Brain microvascular endothelial cell (primary cell): ENCODE measurements around the gene C5.
A peak's percentile ranks its signal among the peaks of the same experiment; 100 is the strongest.

Experiments
- DNase-seq: peaks from one replicate; pipeline ENCODE4 v3.0.0-alpha.2; 2020
- H3K27ac ChIP-seq: fragments of 250-450 bp; sonication (Bioruptor Pico); 2 replicates; pipeline ENCODE4 v1.5.1; 2020; ENCODE audit warnings: mild to moderate bottlenecking, moderate library complexity
- H3K27me3 ChIP-seq: fragments of 250-450 bp; sonication (Bioruptor Pico); replicated peaks from 2 replicates; pipeline ENCODE4 v1.5.1; 2020; ENCODE audit warnings: mild to moderate bottlenecking
- H3K36me3 ChIP-seq: fragments of 250-450 bp; sonication (Bioruptor Pico); replicated peaks from 2 replicates; pipeline ENCODE4 v1.5.1; 2020; ENCODE audit warnings: mild to moderate bottlenecking
- H3K4me3 ChIP-seq: 2 replicates; pipeline ENCODE4 v1.5.1; 2011; ENCODE audit warnings: low read depth, mild to moderate bottlenecking, control low read depth, low read length, moderate library complexity
- in situ Hi-C: cut with HindIII; loops from 2 replicates; pipeline ENCODE4 v1.10.0; 2017; ENCODE audit warnings: low sequenced_read_pairs, low pct_ligation_motif_present
- TF ChIP-seq, protein P1 (sequence below): IDR thresholded peaks from 2 replicates; pipeline ENCODE4 v1.5.1; 2011; ENCODE audit warnings: low read depth, mild to moderate bottlenecking, moderate library complexity, low read length, control low read depth, inconsistent platforms; ENCODE audit errors: missing control alignments

The C5 gene

GRCh38 chr9:120928015-120928482, 122.0 kb downstream of the C5 start:
- Histone ChIP-seq H3K27me3 (no peaks in the 10 kb centered on the region), H3K36me3 (no peaks in the 10 kb centered on the region), H3K27ac (no peak overlapping the region), H3K4me3 (peak overlapping the region; percentile 49)
- TF ChIP-seq, protein P1, sequence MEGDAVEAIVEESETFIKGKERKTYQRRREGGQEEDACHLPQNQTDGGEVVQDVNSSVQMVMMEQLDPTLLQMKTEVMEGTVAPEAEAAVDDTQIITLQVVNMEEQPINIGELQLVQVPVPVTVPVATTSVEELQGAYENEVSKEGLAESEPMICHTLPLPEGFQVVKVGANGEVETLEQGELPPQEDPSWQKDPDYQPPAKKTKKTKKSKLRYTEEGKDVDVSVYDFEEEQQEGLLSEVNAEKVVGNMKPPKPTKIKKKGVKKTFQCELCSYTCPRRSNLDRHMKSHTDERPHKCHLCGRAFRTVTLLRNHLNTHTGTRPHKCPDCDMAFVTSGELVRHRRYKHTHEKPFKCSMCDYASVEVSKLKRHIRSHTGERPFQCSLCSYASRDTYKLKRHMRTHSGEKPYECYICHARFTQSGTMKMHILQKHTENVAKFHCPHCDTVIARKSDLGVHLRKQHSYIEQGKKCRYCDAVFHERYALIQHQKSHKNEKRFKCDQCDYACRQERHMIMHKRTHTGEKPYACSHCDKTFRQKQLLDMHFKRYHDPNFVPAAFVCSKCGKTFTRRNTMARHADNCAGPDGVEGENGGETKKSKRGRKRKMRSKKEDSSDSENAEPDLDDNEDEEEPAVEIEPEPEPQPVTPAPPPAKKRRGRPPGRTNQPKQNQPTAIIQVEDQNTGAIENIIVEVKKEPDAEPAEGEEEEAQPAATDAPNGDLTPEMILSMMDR, result no peak
- DNase-seq, result no peak
- in situ Hi-C loops, result no loop called here

- TF ChIP-seq, protein P1, result no peak
- no peaks in the 10 kb centered on the region for H3K36me3 ChIP-seq
- no peak overlapping the region for H3K4me3 ChIP-seq
- H3K27ac ChIP-seq, result no peak overlapping the region
- no peak for DNase-seq
- no peaks in the 10 kb centered on the region for H3K27me3 ChIP-seq
- in situ Hi-C loops, result no loop called here
Measured at GRCh38 chr9:120927269-120928014, 122.6 kb downstream of the C5 start.

- no peaks in the 10 kb centered on the region for H3K27me3 ChIP-seq
- no peak within 1 kb of the TSS for H3K4me3 ChIP-seq
- TF ChIP-seq, protein P1, result no peak
- H3K27ac ChIP-seq, result peak within 1 kb of the TSS; percentile 51
- DNase-seq, result no peak
- in situ Hi-C loops, result no loop called here
- H3K36me3 ChIP-seq, result no peaks in the 10 kb centered on the region
Measured at GRCh38 chr9:120926397-120926928, 123.6 kb downstream of the C5 start, which contains the start of gene TRAF1. Gene TRAF1, minus strand, starts transcription at chr9:120926796. Its CDS starts 721 bp downstream, at chr9:120926075.

DNA sequence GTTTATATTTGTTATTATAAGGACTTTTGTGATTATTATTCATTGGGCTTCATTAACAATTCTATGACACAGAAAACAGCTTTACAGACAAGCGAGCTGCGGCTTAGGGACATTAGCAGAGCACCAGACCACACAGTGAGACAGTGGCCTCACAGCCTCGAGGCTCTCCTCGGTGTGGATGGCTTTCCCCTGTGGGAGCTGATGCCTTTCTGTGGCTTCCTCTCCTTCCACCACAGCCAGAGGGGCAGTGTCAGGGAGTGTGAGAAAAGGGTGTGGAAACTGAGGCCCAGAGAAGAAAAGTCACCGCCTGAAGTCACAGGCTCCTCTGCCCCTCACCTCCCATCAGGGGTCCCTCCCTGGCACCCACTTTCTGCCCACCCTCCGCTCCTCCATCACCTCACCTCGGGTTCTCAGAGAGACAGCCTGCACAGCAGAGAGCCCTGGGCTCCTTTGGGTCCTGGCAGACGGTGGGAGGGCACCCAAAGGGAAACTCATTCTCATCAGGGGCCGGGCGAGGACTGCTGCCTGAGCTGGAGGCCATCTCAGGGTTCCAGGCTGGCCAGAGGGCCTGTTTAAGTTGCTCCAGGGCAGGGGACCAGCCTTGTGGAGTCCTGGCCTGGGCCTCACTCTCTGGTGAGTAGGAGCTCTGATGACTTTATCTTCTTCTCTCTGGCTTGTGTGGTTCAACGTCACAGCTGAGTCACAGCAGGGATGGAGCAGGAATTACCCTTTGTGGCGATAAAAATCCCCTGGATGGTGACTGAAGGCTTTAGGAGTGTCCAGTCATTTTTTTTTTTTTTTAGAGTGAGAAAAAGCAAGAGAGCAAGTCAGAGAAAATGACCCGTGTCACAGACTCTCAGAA, 124.3 kb downstream of the C5 start:
- Histone ChIP-seq H3K27me3 (no peaks in the 10 kb centered on the region), H3K36me3 (no peaks in the 10 kb centered on the region), H3K4me3 (no peak overlapping the region), H3K27ac (peak overlapping the region; percentile 51)
- in situ Hi-C loops, result no loop called here
- TF ChIP-seq, protein P1, result no peak
- DNase-seq, result peak; percentile 92

DNA sequence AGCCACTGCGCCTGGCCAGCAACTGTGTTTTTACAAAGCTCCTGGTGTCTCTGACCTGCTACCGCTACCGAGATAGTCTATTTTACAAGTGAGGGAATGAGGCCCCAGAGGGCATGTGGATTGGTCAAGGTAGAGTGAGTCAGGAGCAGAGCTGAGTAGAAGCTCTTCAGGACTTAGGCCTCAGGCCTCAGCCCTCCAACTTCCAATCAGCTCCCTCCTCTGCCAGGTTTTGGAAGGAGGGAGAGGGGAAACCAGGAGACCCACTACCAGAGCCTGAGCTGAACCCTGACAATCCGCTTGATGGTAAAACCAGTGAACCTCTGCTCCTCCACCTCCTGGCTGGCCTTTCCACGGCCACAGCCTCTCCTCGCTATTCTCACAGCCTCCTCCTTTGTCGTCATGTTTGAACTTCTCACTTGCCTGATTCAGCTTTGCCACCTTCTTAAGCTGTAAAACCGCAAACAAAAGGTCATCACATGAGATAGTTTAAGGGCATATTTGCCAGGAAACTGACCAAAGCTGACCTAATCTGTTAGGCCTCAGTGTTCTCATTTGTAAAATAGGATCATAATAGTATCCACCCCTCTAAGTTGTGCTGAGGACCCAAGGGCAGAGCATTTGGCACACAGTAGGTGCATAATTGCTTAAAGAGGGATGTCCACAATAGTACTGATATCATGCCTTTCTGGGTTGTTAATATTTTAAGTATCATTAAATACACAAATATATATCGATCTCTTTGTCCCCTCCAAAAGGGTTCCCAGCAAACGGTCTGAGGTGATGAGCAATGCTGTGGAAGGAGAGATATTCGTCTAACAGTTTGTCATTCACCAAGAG, 125.2 kb downstream of the C5 start:
- in situ Hi-C loops, result no loop called here
- no peaks in the 10 kb centered on the region for H3K36me3 ChIP-seq
- TF ChIP-seq, protein P1, result no peak
- H3K27ac ChIP-seq, result no peak overlapping the region
- DNase-seq, result no peak
- H3K4me3 ChIP-seq, result no peak overlapping the region
- H3K27me3 ChIP-seq, result no peaks in the 10 kb centered on the region
